SH-SY5Y (cell line): ENCODE results near the gene TRIM62.

ENCODE experiments used
- GATA2 ChIP-seq: IDR thresholded peaks from 2 replicates; pipeline ENCODE4 v1.6.1; 2011; ENCODE audit warnings: mild to moderate bottlenecking, low read depth, low read length
- GATA3 ChIP-seq: IDR thresholded peaks from 2 replicates; pipeline ENCODE4 v1.6.1; 2011; ENCODE audit warnings: low read depth, mild to moderate bottlenecking, low read length, moderate library complexity

GRCh38 chr1:33122483-33123178 lies 59.2 kb downstream of the TRIM62 start:
- TF ChIP-seq GATA3 (no peak), GATA2 (no peak)
